SK-N-SH treated with all-trans-retinoic acid at 6 μM for 48 hours (cell line): ENCODE results near the gene MYO19.

ENCODE experiments used
- ATAC-seq: fragments of 200-7000 bp; cut with Tn5 transposase; 3 replicates; pipeline ENCODE4 v1.9.1; 2020; ENCODE audit warnings: mild to moderate bottlenecking, moderate library complexity
- ARNTL ChIP-seq: fragments of 450-650 bp; formaldehyde crosslinking; IDR thresholded peaks from 2 replicates; pipeline ENCODE4 v1.5.0; 2020; ENCODE audit warnings: low read depth, mild to moderate bottlenecking, moderate library complexity, borderline replicate concordance
- BACH2 ChIP-seq: fragments of 250-450 bp; sonication (Bioruptor Pico); IDR thresholded peaks from 2 replicates; pipeline ENCODE4 v1.9.0; 2021; ENCODE audit warnings: mild to moderate bottlenecking, borderline replicate concordance
- CSDC2 ChIP-seq: fragments of 250-450 bp; sonication (Bioruptor Pico); IDR thresholded peaks from 2 replicates; pipeline ENCODE4 v1.5.0; 2020; ENCODE audit warnings: mild to moderate bottlenecking, moderate library complexity
- ISL1 ChIP-seq: fragments of 250-450 bp; sonication (Bioruptor Pico); IDR thresholded peaks from 2 replicates; pipeline ENCODE4 v2.1.2; 2022; ENCODE audit warnings: mild to moderate bottlenecking, moderate library complexity
- OSR1 ChIP-seq: fragments of 250-450 bp; sonication (Bioruptor Pico); IDR thresholded peaks from 2 replicates; pipeline ENCODE4 v1.8.0; 2022; ENCODE audit warnings: moderate library complexity, mild to moderate bottlenecking, inconsistent platforms
- PPARA ChIP-seq: fragments of 250-450 bp; sonication (Bioruptor Pico); IDR thresholded peaks from 2 replicates; pipeline ENCODE4 v1.5.0; 2020; ENCODE audit warnings: mild to moderate bottlenecking, borderline replicate concordance
- RARB ChIP-seq: fragments of 250-450 bp; sonication (Bioruptor Pico); IDR thresholded peaks from 2 replicates; pipeline ENCODE4 v1.8.0; 2021; ENCODE audit warnings: mild to moderate bottlenecking, moderate library complexity
- SNAI2 ChIP-seq: fragments of 250-450 bp; sonication (Bioruptor Pico); IDR thresholded peaks from 2 replicates; pipeline ENCODE4 v1.5.0; 2020; ENCODE audit warnings: mild to moderate bottlenecking, moderate library complexity
- TCF4 ChIP-seq: fragments of 250-450 bp; sonication (Bioruptor Pico); IDR thresholded peaks from 2 replicates; pipeline ENCODE4 v1.8.0; 2021; ENCODE audit warnings: mild to moderate bottlenecking, moderate library complexity, borderline replicate concordance
- TOX ChIP-seq: fragments of 250-450 bp; sonication (Bioruptor Pico); IDR thresholded peaks from 2 replicates; pipeline ENCODE4 v1.8.0; 2021; ENCODE audit warnings: mild to moderate bottlenecking, moderate library complexity, borderline replicate concordance
- ZC3H10 ChIP-seq: fragments of 250-450 bp; sonication (Bioruptor Pico); IDR thresholded peaks from 2 replicates; pipeline ENCODE4 v1.5.1; 2021; ENCODE audit warnings: mild to moderate bottlenecking, moderate library complexity
- ZFP3 ChIP-seq: fragments of 250-450 bp; sonication (Bioruptor Pico); IDR thresholded peaks from 2 replicates; pipeline ENCODE4 v1.5.0; 2020; ENCODE audit warnings: mild to moderate bottlenecking, moderate library complexity
- ZNF70 ChIP-seq: fragments of 450-650 bp; formaldehyde crosslinking; IDR thresholded peaks from 2 replicates; pipeline ENCODE4 v1.5.0; 2020; ENCODE audit warnings: mild to moderate bottlenecking, moderate library complexity
- ZNF8 ChIP-seq: fragments of 450-650 bp; formaldehyde crosslinking; IDR thresholded peaks from 2 replicates; pipeline ENCODE4 v1.5.0; 2020; ENCODE audit warnings: mild to moderate bottlenecking, moderate library complexity
- TF ChIP-seq, protein P1 (sequence below): fragments of 250-450 bp; sonication (Bioruptor Pico); IDR thresholded peaks from 2 replicates; pipeline ENCODE4 v1.5.1; 2021; ENCODE audit warnings: mild to moderate bottlenecking, moderate library complexity
- TF ChIP-seq, protein P2 (sequence below): fragments of 250-450 bp; sonication (Bioruptor Pico); IDR thresholded peaks from 2 replicates; pipeline ENCODE4 v1.8.0; 2021; ENCODE audit warnings: low read depth, mild to moderate bottlenecking, moderate library complexity, borderline replicate concordance
- TF ChIP-seq, protein P3 (sequence below): fragments of 250-450 bp; sonication (Bioruptor Pico); IDR thresholded peaks from 2 replicates; pipeline ENCODE4 v1.8.0; 2020; ENCODE audit warnings: mild to moderate bottlenecking, moderate library complexity, borderline replicate concordance
- TF ChIP-seq, protein P4 (sequence below): fragments of 250-450 bp; sonication (Bioruptor Pico); IDR thresholded peaks from 2 replicates; pipeline ENCODE4 v1.5.1; 2020; ENCODE audit warnings: low read depth, mild to moderate bottlenecking, moderate library complexity

Gene MYO19

DNA sequence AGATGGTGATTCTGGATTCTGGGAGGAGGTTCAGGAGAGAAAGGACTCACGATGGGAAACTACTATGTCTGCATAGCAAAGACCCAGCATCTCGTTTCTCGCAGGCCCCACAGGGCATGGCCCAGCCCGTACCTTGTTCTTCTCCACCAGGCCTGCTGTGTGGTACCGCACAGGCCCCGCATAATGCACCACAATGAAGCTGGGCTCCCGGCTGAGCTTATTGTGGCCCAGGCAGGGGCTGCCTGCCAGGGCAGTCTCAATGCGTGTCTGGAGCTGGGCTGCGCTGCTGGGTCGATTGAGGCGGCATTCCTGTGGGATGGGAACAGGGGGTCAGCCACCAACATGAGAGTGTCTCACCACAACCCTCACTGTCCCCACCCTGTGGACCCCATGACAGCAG, 27.8 kb downstream of the MYO19 start:
- ATAC-seq = no peak
- TF ChIP-seq ZNF70 (CRISPR knock-in tag) (no peak), ZNF8 (CRISPR knock-in tag) (no peak), SNAI2 (no peak), BACH2 (CRISPR knock-in tag) (no peak), ISL1 (no peak), ARNTL (CRISPR knock-in tag) (no peak)
- TF ChIP-seq, protein P1, sequence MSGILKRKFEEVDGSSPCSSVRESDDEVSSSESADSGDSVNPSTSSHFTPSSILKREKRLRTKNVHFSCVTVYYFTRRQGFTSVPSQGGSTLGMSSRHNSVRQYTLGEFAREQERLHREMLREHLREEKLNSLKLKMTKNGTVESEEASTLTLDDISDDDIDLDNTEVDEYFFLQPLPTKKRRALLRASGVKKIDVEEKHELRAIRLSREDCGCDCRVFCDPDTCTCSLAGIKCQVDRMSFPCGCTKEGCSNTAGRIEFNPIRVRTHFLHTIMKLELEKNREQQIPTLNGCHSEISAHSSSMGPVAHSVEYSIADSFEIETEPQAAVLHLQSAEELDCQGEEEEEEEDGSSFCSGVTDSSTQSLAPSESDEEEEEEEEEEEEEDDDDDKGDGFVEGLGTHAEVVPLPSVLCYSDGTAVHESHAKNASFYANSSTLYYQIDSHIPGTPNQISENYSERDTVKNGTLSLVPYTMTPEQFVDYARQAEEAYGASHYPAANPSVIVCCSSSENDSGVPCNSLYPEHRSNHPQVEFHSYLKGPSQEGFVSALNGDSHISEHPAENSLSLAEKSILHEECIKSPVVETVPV (CRISPR knock-in tag) = no peak
- TF ChIP-seq, protein P2, sequence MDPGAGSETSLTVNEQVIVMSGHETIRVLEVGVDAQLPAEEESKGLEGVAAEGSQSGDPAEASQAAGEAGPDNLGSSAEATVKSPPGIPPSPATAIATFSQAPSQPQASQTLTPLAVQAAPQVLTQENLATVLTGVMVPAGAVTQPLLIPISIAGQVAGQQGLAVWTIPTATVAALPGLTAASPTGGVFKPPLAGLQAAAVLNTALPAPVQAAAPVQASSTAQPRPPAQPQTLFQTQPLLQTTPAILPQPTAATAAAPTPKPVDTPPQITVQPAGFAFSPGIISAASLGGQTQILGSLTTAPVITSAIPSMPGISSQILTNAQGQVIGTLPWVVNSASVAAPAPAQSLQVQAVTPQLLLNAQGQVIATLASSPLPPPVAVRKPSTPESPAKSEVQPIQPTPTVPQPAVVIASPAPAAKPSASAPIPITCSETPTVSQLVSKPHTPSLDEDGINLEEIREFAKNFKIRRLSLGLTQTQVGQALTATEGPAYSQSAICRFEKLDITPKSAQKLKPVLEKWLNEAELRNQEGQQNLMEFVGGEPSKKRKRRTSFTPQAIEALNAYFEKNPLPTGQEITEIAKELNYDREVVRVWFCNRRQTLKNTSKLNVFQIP = no peak

DNA sequence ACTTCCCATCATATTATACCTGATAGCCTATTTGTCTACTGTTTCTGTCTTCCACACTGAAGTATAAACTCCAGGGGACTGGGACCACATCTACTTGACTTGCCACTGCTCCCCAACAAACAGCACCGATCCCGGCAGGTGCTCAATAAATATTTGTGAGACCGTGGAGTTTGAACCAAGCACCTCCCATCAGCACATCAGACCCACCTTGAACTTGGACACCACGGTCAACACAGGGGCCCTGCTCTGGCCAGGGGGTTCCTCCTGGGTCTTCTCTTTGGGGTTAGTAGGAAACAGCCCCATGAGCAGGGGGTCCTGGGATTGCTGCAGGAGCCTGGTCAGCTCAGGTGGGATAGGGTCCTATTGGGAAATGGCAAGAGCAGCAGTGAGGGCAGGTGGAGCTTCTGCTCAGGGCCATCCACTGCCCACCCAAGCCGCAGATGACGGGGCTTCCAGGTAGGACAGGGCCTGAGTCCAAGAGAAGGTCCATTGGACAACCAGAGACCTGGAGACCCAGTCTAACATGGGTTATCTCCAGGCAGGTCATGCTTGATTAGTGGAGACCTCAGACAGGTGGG, 28.3 kb downstream of the MYO19 start:
- ATAC-seq = no peak
- TF ChIP-seq CSDC2 (no peak), ZFP3 (CRISPR knock-in tag) (no peak), ZC3H10 (CRISPR knock-in tag) (no peak), ZNF8 (CRISPR knock-in tag) (no peak), SNAI2 (no peak)

DNA sequence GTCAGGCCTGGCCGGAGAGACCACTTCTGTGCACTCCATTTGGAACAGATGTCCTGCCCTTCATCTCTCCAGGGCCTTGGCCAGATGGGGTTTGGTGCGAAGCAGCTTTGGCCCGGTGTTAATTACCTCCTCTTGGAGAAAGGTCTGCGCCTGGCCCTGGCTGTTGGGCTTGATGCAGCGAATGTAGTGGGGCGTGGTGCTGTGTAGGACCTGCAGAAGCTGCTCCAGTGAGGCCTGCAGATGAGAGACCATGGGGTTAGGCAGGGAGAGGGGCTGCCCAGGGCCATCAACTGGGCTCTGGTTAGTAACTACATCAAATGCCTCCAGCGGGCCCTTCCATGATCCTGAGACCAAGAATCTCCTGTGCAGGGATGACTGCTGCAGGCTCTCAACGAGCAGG, 29.5 kb downstream of the MYO19 start:
- TF ChIP-seq ZNF70 (CRISPR knock-in tag) (no peak), RARB (CRISPR knock-in tag) (no peak), ZC3H10 (CRISPR knock-in tag) (no peak), ARNTL (CRISPR knock-in tag) (no peak), OSR1 (CRISPR knock-in tag) (no peak), TCF4 (no peak), BACH2 (CRISPR knock-in tag) (no peak), ZFP3 (CRISPR knock-in tag) (no peak)
- TF ChIP-seq, protein P2 = no peak
- no peak for ATAC-seq

DNA sequence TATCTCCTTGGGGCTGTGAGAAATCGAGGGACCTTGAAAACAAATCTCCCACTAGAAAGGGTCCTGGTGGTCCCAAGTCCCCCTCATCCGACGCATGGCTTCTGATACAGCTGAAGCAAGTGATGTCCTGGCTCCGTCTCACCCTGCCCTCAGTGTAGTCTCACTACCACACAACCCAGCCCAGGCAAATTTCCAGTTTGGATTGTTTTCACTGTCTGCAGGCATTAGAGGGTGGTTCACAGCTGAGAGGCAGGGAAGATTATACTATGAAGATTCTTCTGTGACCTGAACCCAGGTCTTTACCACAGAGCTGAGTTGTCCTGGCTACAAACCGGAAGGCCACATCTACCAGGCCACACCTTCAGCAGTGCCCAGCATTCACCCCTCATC, 30.5 kb downstream of the MYO19 start:
- no peak for ATAC-seq
- TF ChIP-seq SNAI2 (no peak), ZC3H10 (CRISPR knock-in tag) (no peak), ZFP3 (CRISPR knock-in tag) (no peak), OSR1 (CRISPR knock-in tag) (no peak), ZNF8 (CRISPR knock-in tag) (no peak), TOX (CRISPR knock-in tag) (no peak), BACH2 (CRISPR knock-in tag) (no peak)
- TF ChIP-seq, protein P3, sequence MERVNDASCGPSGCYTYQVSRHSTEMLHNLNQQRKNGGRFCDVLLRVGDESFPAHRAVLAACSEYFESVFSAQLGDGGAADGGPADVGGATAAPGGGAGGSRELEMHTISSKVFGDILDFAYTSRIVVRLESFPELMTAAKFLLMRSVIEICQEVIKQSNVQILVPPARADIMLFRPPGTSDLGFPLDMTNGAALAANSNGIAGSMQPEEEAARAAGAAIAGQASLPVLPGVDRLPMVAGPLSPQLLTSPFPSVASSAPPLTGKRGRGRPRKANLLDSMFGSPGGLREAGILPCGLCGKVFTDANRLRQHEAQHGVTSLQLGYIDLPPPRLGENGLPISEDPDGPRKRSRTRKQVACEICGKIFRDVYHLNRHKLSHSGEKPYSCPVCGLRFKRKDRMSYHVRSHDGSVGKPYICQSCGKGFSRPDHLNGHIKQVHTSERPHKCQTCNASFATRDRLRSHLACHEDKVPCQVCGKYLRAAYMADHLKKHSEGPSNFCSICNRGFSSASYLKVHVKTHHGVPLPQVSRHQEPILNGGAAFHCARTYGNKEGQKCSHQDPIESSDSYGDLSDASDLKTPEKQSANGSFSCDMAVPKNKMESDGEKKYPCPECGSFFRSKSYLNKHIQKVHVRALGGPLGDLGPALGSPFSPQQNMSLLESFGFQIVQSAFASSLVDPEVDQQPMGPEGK (CRISPR knock-in tag) = no peak
- TF ChIP-seq, protein P1 (CRISPR knock-in tag) = no peak

DNA sequence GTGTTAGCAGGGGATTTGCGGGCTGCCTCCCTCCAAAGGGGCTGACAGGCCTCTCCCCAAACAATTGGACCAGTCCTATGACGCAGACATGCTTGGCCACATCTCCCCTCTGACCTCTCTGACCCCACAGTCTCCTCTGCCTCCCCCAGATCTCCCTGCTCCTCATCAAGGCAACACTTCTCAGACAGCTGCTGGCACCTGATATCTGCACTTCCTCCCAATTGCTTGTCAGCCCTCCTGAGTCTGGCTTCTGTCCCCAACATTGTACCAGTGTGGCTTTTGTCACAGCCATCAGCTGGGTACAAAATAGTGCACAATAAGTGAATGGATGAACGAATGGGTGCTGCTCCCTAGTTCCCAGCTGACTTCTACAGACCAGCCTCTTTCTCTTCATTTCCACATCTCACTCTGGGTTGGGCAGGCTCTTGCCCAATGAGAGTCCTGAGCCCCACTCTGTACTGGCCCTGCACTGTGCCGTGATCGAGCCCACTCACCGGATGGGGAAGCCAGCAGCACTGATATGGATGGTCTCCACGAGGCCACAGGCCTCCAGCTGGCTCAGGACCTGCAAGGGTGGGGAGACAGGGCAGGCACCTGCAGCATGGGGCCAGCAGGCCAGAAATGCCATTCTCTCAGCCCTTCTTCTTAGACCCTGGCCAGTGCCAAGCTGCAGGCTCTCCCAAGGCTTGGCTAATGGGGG, 31.1 kb downstream of the MYO19 start:
- ATAC-seq = no peak
- TF ChIP-seq, protein P3 (CRISPR knock-in tag) = no peak
- no peak for TF ChIP-seq ZNF70 (CRISPR knock-in tag)
- TF ChIP-seq TCF4 = no peak
- TF ChIP-seq CSDC2 = no peak
- no peak for TF ChIP-seq PPARA (CRISPR knock-in tag)
- no peak for TF ChIP-seq ISL1
- TF ChIP-seq, protein P1 (CRISPR knock-in tag) = no peak
- TF ChIP-seq, protein P4, sequence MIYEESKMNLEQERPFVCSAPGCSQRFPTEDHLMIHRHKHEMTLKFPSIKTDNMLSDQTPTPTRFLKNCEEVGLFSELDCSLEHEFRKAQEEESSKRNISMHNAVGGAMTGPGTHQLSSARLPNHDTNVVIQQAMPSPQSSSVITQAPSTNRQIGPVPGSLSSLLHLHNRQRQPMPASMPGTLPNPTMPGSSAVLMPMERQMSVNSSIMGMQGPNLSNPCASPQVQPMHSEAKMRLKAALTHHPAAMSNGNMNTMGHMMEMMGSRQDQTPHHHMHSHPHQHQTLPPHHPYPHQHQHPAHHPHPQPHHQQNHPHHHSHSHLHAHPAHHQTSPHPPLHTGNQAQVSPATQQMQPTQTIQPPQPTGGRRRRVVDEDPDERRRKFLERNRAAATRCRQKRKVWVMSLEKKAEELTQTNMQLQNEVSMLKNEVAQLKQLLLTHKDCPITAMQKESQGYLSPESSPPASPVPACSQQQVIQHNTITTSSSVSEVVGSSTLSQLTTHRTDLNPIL = no peak
- TF ChIP-seq BACH2 (CRISPR knock-in tag) = no peak
